ENCODE results near the gene LRP1B. TPM values are rescaled to one million over a fixed set of nuclear protein-coding genes. Genes with fewer than 3 reads are reported as not detected.

Gene LRP1B
- total and polyA plus RNA-seq, 2 of the 8 experiments (the other 6 are each of a cell fraction or from before 2014, with no cell fraction given) = 0.03 TPM; not detected in 1

DNA sequence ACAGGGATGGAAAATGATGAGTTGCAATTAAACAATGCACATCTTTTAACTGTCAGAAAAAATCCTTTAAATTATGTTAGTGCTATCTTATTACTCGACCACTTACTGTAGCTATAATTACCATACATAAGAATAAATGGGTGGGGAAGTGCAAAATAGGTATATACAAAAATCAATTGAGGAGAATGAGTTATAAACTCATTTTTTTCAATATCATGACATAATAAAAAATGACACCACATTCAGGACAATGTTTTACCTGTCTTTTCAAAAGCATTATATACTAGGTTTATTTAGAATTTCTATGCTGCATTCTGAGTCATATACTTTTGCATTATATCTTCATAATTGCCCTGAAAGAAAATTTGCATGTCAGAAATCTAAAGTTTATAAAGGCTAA, 1533.6 kb downstream of the LRP1B start:
- FAIRE-seq (no peak), DNase-seq (ENCODE audit: low read depth in 1 of 2, low spot score in 2 of 2) (no peak)
- no peak overlapping the region for H2AFZ ChIP-seq (ENCODE audit: low read length)
- no peak overlapping the region for H3K18ac ChIP-seq (ENCODE audit: extremely low read depth, low read length)
- H3K79me2 ChIP-seq (ENCODE audit: control insufficient read depth in 1 of 2, insufficient read depth in 2 of 2, low read length in 2 of 2) = no peaks in the 10 kb centered on the region
- H3K23ac ChIP-seq (ENCODE audit: insufficient read length) = no peak overlapping the region
- no peak overlapping the region for H2BK12ac ChIP-seq (ENCODE audit: low read depth, low read length)
- no peaks in the 10 kb centered on the region for H3K9me3 ChIP-seq (ENCODE audit: insufficient read depth in 2 of 2, low read depth in 1 of 2, low read length in 1 of 2)
- ChIA-PET CTCF (ENCODE audit: partially characterized antibody) (interaction anchor here (0.7 to 2.6 kb wide), 5 partner anchors 11 to 209 kb away, joined by 3 to 9 read pairs (median 6); no protein-coding TSS in a partner anchor), POLR2A (ENCODE audit: partially characterized antibody) (interaction anchor here (0.5 kb wide), 1 partner anchor 258 kb away, joined by 4 read pairs; no protein-coding TSS in a partner anchor)
- no peak overlapping the region for H4K91ac ChIP-seq (replicated peaks; ENCODE audit: insufficient read length, low read length)
- no peak overlapping the region for H2BK5ac ChIP-seq (ENCODE audit: low read depth, low read length)
- H3K36me3 ChIP-seq (ENCODE audit: control insufficient read depth in 2 of 4, insufficient read depth in 4 of 4, low read length in 3 of 4) = no peaks in the 10 kb centered on the region
- H3K9ac ChIP-seq (replicated peaks in 1 of 4; ENCODE audit: extremely low read depth in 1 of 4, low read depth in 3 of 4, low read length in 3 of 4) = no peak overlapping the region
- H2BK15ac ChIP-seq (ENCODE audit: low read length) = no peak overlapping the region
- no peak overlapping the region for H3K4ac ChIP-seq (replicated peaks; ENCODE audit: insufficient read length, low read depth, low read length)
- no peak overlapping the region for H3K14ac ChIP-seq (ENCODE audit: insufficient read length)
- no peaks in the 10 kb centered on the region for H3K79me1 ChIP-seq (ENCODE audit: low read depth, low read length)
- no peak overlapping the region for H3K27ac ChIP-seq (ENCODE audit: low read depth, low read length)
- H4K20me1 ChIP-seq (replicated peaks in 1 of 2; ENCODE audit: control insufficient read depth in 1 of 2, insufficient read depth in 2 of 2, low read length in 2 of 2) = no peaks in the 10 kb centered on the region
- H3K4me2 ChIP-seq (ENCODE audit: insufficient read depth in 1 of 2, low read depth in 2 of 2, low read length in 2 of 2) = no peak overlapping the region
- no peak overlapping the region for H4K5ac ChIP-seq (ENCODE audit: insufficient read length, low read depth, low read length)
- no peaks in the 10 kb centered on the region for H3K23me2 ChIP-seq (ENCODE audit: low read depth, low read length)
- no peaks in the 10 kb centered on the region for H3K27me3 ChIP-seq (replicated peaks in 1 of 4; ENCODE audit: control insufficient read depth in 3 of 4, extremely low read depth in 1 of 4, insufficient read depth in 3 of 4, low read length in 3 of 4)
- 94% methylated on average over 1 of the region's 1 CpG; no CpG with 5 or more reads in 1 of the 2 experiments for WGBS, 2 experiments (ENCODE audit: extremely low coverage in 1 of 2, insufficient coverage in 1 of 2, insufficient read length in 1 of 2, insufficient replicate concordance in 2 of 2, low coverage in 1 of 2, low lambda C conversion rate in 2 of 2, missing lambda C conversion rate in 1 of 2)
- no peaks in the 10 kb centered on the region for H3K4me1 ChIP-seq (replicated peaks in 1 of 4; ENCODE audit: control insufficient read depth in 3 of 4, insufficient read depth in 4 of 4, low read length in 3 of 4)
- H2AK5ac ChIP-seq (ENCODE audit: low read depth, low read length) = no peak overlapping the region
- H2BK120ac ChIP-seq (replicated peaks; ENCODE audit: low read depth, low read length) = no peak overlapping the region
- H3K4me3 ChIP-seq (ENCODE audit: extremely low read depth in 1 of 4, insufficient read depth in 2 of 4, low read depth in 3 of 4, low read length in 4 of 4) = no peak overlapping the region
- H3K56ac ChIP-seq (replicated peaks; ENCODE audit: insufficient read length, low read depth, low read length) = no peak overlapping the region
- H4K8ac ChIP-seq (ENCODE audit: extremely low read depth, insufficient read depth, low read length) = no peak overlapping the region
- H2BK20ac ChIP-seq (ENCODE audit: low read length) = no peak overlapping the region
- TF ChIP-seq BCL11A (IDR thresholded peaks at IDR 0.05; ENCODE audit: low read depth in 2 of 2, low read length in 2 of 2) (no peak), GTF2F1 (IDR thresholded peaks at IDR 0.05; ENCODE audit: borderline replicate concordance, low read depth, low read length) (no peak), BACH1 (IDR thresholded peaks at IDR 0.05; ENCODE audit: low read length) (no peak), NRF1 (IDR thresholded peaks at IDR 0.05; ENCODE audit: low read depth, low read length) (no peak), CHD1 (IDR thresholded peaks at IDR 0.05; ENCODE audit: low read depth, low read length) (no peak), PHF8 (conservative IDR thresholded peaks at IDR 0.05; ENCODE audit: low read depth, low read length) (no peak), SIRT6 (IDR thresholded peaks at IDR 0.05; ENCODE audit: low read length) (no peak), KDM4A (IDR thresholded peaks at IDR 0.05; ENCODE audit: low read depth, low read length, severe bottlenecking) (no peak), CBX5 (IDR thresholded peaks at IDR 0.05; ENCODE audit: low read depth, low read length) (no peak), SRF (IDR thresholded peaks at IDR 0.05; ENCODE audit: low read depth, low read length) (no peak), RAD21 (IDR thresholded peaks at IDR 0.05 in 1 of 2, conservative IDR thresholded peaks at IDR 0.05 in 1 of 2; ENCODE audit: low read depth in 2 of 2, low read length in 2 of 2) (no peak), TAF1 (IDR thresholded peaks at IDR 0.05; ENCODE audit: low read depth, low read length) (no peak), JUND (IDR thresholded peaks at IDR 0.05; ENCODE audit: low read length) (no peak), SP1 (IDR thresholded peaks at IDR 0.05; ENCODE audit: low read depth, low read length) (no peak), CBX8 (IDR thresholded peaks at IDR 0.05; ENCODE audit: borderline replicate concordance, low read depth, low read length) (no peak), POU5F1 (IDR thresholded peaks at IDR 0.05; ENCODE audit: low read depth, low read length) (no peak)

Data from H1 (cell line).